ENCODE data around the gene CCDC88C. TPM values are rescaled to one million over a fixed set of nuclear protein-coding genes. Genes with fewer than 3 reads are reported as not detected.

Gene CCDC88C
- total RNA-seq, 1 experiment from 2014 or later: 64.8 TPM

DNA sequence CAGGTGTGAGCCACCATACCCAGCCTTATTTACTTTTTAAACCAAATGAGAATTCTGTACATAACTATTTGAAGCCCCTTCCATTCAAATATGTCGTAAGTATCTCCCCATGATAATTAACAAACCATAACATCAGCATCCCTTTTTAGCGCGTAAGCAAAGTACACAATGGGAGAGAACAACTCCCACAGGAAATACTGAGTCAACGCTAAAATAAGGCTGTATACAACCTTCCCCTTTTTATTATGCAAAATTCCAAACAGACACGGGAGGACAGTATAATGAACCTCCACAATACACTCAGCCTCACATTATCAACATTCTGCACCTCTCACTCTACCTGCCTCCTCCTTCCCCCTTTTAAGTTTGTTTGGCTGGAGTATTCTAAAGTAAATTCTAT is 73.5 kb downstream of the CCDC88C start:
- Mint-ChIP-seq H3K27me3 (ENCODE audit: low read depth) (no peaks in the 10 kb centered on the region), H3K4me1 (peaks cover 17% of the 10 kb centered on the region), H3K27ac (peak overlapping the region; percentile 5; the same call in 1 of the 2 replicates), H3K36me3 (peaks cover 7% of the 10 kb centered on the region), H3K9me3 (no peaks in the 10 kb centered on the region), H3K4me3 (no peak overlapping the region)
- no peak for TF ChIP-seq GRHL2 (CRISPR knock-in tag; IDR thresholded peaks at IDR 0.05; ENCODE audit: insufficient replicate concordance, severe bottlenecking)
- ChIA-PET CTCF (interaction anchor here (3.7 kb wide), 1 partner anchor 20 kb away, joined by 18 read pairs; no protein-coding TSS in a partner anchor), POLR2A (no interaction called here)
- DNase-seq (ENCODE audit: low spot score): no peak
- no peak for ATAC-seq

DNA sequence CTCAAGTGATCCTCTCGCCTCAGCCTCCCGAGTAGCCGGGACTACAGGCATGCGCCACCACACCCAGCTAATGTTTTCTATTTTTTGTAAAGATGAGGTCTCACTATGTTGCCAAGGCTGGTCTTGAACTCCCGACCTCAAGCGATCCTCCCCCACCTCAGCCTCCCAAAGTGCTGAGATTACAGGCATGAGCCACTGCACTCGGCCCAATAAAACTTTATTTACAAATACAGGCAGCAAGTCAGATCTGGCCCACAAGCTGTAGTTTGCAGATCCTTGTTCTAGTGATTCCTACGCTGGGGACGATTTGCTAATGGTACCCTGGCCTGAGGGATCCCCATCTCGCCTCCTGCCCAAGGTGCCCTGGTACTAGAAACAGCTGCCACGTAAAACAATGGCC is 74.6 kb downstream of the CCDC88C start:
- no peak overlapping the region for H3K4me3 Mint-ChIP-seq
- peaks cover 9% of the 10 kb centered on the region for H3K36me3 Mint-ChIP-seq
- no peak overlapping the region for H3K27ac Mint-ChIP-seq
- no peak for ATAC-seq
- no peaks in the 10 kb centered on the region for H3K27me3 Mint-ChIP-seq (ENCODE audit: low read depth)
- peaks cover 9% of the 10 kb centered on the region; the same call in 1 of the 2 replicates for H3K4me1 Mint-ChIP-seq
- H3K9me3 Mint-ChIP-seq: no peaks in the 10 kb centered on the region
- POLR2A ChIA-PET: no interaction called here
- CTCF ChIA-PET: interaction anchor here (1.0 to 3.7 kb wide), 3 partner anchors 12 to 75 kb away, joined by 3 to 18 read pairs (median 10); partner anchors contain the start of gene CCDC88C
- TF ChIP-seq NFATC4 (CRISPR knock-in tag; IDR thresholded peaks at IDR 0.05) (no peak), PRRX2 (CRISPR knock-in tag; IDR thresholded peaks at IDR 0.05) (no peak), SMAD4 (CRISPR knock-in tag; IDR thresholded peaks at IDR 0.05) (no peak), RELA (CRISPR knock-in tag; IDR thresholded peaks at IDR 0.05; ENCODE audit: borderline replicate concordance) (no peak), ZBTB21 (CRISPR knock-in tag; IDR thresholded peaks at IDR 0.05; ENCODE audit: borderline replicate concordance) (no peak), TP53 (CRISPR knock-in tag; IDR thresholded peaks at IDR 0.05) (no peak), FOXJ3 (CRISPR knock-in tag; IDR thresholded peaks at IDR 0.05; ENCODE audit: borderline replicate concordance) (no peak), MXD4 (CRISPR knock-in tag; IDR thresholded peaks at IDR 0.05; ENCODE audit: borderline replicate concordance) (no peak), ZNF121 (CRISPR knock-in tag; IDR thresholded peaks at IDR 0.05) (no peak), ELF4 (CRISPR knock-in tag; IDR thresholded peaks at IDR 0.05; ENCODE audit: low read depth) (no peak), ZNF671 (CRISPR knock-in tag; IDR thresholded peaks at IDR 0.05) (no peak)
- TF ChIP-seq, protein P1, sequence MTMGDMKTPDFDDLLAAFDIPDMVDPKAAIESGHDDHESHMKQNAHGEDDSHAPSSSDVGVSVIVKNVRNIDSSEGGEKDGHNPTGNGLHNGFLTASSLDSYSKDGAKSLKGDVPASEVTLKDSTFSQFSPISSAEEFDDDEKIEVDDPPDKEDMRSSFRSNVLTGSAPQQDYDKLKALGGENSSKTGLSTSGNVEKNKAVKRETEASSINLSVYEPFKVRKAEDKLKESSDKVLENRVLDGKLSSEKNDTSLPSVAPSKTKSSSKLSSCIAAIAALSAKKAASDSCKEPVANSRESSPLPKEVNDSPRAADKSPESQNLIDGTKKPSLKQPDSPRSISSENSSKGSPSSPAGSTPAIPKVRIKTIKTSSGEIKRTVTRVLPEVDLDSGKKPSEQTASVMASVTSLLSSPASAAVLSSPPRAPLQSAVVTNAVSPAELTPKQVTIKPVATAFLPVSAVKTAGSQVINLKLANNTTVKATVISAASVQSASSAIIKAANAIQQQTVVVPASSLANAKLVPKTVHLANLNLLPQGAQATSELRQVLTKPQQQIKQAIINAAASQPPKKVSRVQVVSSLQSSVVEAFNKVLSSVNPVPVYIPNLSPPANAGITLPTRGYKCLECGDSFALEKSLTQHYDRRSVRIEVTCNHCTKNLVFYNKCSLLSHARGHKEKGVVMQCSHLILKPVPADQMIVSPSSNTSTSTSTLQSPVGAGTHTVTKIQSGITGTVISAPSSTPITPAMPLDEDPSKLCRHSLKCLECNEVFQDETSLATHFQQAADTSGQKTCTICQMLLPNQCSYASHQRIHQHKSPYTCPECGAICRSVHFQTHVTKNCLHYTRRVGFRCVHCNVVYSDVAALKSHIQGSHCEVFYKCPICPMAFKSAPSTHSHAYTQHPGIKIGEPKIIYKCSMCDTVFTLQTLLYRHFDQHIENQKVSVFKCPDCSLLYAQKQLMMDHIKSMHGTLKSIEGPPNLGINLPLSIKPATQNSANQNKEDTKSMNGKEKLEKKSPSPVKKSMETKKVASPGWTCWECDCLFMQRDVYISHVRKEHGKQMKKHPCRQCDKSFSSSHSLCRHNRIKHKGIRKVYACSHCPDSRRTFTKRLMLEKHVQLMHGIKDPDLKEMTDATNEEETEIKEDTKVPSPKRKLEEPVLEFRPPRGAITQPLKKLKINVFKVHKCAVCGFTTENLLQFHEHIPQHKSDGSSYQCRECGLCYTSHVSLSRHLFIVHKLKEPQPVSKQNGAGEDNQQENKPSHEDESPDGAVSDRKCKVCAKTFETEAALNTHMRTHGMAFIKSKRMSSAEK (CRISPR knock-in tag; IDR thresholded peaks at IDR 0.05; ENCODE audit: borderline replicate concordance): no peak
- TF ChIP-seq, protein P2, sequence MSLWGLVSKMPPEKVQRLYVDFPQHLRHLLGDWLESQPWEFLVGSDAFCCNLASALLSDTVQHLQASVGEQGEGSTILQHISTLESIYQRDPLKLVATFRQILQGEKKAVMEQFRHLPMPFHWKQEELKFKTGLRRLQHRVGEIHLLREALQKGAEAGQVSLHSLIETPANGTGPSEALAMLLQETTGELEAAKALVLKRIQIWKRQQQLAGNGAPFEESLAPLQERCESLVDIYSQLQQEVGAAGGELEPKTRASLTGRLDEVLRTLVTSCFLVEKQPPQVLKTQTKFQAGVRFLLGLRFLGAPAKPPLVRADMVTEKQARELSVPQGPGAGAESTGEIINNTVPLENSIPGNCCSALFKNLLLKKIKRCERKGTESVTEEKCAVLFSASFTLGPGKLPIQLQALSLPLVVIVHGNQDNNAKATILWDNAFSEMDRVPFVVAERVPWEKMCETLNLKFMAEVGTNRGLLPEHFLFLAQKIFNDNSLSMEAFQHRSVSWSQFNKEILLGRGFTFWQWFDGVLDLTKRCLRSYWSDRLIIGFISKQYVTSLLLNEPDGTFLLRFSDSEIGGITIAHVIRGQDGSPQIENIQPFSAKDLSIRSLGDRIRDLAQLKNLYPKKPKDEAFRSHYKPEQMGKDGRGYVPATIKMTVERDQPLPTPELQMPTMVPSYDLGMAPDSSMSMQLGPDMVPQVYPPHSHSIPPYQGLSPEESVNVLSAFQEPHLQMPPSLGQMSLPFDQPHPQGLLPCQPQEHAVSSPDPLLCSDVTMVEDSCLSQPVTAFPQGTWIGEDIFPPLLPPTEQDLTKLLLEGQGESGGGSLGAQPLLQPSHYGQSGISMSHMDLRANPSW (CRISPR knock-in tag; conservative IDR thresholded peaks at IDR 0.05; ENCODE audit: low read depth): no peak
- TF ChIP-seq, protein P3, sequence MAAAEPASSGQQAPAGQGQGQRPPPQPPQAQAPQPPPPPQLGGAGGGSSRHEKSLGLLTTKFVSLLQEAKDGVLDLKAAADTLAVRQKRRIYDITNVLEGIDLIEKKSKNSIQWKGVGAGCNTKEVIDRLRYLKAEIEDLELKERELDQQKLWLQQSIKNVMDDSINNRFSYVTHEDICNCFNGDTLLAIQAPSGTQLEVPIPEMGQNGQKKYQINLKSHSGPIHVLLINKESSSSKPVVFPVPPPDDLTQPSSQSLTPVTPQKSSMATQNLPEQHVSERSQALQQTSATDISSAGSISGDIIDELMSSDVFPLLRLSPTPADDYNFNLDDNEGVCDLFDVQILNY (CRISPR knock-in tag; IDR thresholded peaks at IDR 0.05): no peak
- TF ChIP-seq, protein P4, sequence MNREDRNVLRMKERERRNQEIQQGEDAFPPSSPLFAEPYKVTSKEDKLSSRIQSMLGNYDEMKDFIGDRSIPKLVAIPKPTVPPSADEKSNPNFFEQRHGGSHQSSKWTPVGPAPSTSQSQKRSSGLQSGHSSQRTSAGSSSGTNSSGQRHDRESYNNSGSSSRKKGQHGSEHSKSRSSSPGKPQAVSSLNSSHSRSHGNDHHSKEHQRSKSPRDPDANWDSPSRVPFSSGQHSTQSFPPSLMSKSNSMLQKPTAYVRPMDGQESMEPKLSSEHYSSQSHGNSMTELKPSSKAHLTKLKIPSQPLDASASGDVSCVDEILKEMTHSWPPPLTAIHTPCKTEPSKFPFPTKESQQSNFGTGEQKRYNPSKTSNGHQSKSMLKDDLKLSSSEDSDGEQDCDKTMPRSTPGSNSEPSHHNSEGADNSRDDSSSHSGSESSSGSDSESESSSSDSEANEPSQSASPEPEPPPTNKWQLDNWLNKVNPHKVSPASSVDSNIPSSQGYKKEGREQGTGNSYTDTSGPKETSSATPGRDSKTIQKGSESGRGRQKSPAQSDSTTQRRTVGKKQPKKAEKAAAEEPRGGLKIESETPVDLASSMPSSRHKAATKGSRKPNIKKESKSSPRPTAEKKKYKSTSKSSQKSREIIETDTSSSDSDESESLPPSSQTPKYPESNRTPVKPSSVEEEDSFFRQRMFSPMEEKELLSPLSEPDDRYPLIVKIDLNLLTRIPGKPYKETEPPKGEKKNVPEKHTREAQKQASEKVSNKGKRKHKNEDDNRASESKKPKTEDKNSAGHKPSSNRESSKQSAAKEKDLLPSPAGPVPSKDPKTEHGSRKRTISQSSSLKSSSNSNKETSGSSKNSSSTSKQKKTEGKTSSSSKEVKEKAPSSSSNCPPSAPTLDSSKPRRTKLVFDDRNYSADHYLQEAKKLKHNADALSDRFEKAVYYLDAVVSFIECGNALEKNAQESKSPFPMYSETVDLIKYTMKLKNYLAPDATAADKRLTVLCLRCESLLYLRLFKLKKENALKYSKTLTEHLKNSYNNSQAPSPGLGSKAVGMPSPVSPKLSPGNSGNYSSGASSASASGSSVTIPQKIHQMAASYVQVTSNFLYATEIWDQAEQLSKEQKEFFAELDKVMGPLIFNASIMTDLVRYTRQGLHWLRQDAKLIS (CRISPR knock-in tag; IDR thresholded peaks at IDR 0.05; ENCODE audit: borderline replicate concordance): no peak
- TF ChIP-seq, protein P5, sequence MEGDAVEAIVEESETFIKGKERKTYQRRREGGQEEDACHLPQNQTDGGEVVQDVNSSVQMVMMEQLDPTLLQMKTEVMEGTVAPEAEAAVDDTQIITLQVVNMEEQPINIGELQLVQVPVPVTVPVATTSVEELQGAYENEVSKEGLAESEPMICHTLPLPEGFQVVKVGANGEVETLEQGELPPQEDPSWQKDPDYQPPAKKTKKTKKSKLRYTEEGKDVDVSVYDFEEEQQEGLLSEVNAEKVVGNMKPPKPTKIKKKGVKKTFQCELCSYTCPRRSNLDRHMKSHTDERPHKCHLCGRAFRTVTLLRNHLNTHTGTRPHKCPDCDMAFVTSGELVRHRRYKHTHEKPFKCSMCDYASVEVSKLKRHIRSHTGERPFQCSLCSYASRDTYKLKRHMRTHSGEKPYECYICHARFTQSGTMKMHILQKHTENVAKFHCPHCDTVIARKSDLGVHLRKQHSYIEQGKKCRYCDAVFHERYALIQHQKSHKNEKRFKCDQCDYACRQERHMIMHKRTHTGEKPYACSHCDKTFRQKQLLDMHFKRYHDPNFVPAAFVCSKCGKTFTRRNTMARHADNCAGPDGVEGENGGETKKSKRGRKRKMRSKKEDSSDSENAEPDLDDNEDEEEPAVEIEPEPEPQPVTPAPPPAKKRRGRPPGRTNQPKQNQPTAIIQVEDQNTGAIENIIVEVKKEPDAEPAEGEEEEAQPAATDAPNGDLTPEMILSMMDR (IDR thresholded peaks at IDR 0.05): no peak
- TF ChIP-seq, protein P6, sequence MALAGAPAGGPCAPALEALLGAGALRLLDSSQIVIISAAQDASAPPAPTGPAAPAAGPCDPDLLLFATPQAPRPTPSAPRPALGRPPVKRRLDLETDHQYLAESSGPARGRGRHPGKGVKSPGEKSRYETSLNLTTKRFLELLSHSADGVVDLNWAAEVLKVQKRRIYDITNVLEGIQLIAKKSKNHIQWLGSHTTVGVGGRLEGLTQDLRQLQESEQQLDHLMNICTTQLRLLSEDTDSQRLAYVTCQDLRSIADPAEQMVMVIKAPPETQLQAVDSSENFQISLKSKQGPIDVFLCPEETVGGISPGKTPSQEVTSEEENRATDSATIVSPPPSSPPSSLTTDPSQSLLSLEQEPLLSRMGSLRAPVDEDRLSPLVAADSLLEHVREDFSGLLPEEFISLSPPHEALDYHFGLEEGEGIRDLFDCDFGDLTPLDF (CRISPR knock-in tag; IDR thresholded peaks at IDR 0.05): no peak
- TF ChIP-seq, protein P7, sequence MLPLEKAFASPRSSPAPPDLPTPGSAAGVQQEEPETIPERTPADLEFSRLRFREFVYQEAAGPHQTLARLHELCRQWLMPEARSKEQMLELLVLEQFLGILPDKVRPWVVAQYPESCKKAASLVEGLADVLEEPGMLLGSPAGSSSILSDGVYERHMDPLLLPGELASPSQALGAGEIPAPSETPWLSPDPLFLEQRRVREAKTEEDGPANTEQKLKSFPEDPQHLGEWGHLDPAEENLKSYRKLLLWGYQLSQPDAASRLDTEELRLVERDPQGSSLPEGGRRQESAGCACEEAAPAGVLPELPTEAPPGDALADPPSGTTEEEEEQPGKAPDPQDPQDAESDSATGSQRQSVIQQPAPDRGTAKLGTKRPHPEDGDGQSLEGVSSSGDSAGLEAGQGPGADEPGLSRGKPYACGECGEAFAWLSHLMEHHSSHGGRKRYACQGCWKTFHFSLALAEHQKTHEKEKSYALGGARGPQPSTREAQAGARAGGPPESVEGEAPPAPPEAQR (CRISPR knock-in tag; IDR thresholded peaks at IDR 0.05): no peak
- no peak for DNase-seq (ENCODE audit: low spot score)
